HepG2 (cell line): Measurements from ENCODE around the gene SYNJ2. TPM values are rescaled to one million over a fixed set of nuclear protein-coding genes. Genes with fewer than 3 reads are reported as not detected.

Source experiments
- ELF3 ChIP-seq: IDR thresholded peaks from 2 replicates; pipeline ENCODE4 v1.6.1; 2016; ENCODE audit warnings: missing genetic modification reagents, missing compliant biosample characterization
- PAWR ChIP-seq: sonication (generic); formaldehyde crosslinking; IDR thresholded peaks from 2 replicates; pipeline ENCODE4 v1.4.0; 2020; ENCODE audit warnings: missing genetic modification reagents, mild to moderate bottlenecking, borderline replicate concordance
- POLR2G ChIP-seq: fragments of 200-400 bp; formaldehyde crosslinking; IDR thresholded peaks from 2 replicates; pipeline ENCODE4 v1.6.1; 2018; ENCODE audit warnings: mild to moderate bottlenecking, low read depth, low read length, moderate library complexity
- RAD21 ChIP-seq: fragments of 450-650 bp; formaldehyde crosslinking; IDR thresholded peaks from 2 replicates; pipeline ENCODE4 v1.5.0; 2020; ENCODE audit warnings: mild to moderate bottlenecking
- REL ChIP-seq: sonication (generic); formaldehyde crosslinking; conservative IDR thresholded peaks from 2 replicates; pipeline ENCODE4 v1.8.0; 2022; ENCODE audit warnings: mild to moderate bottlenecking, missing genetic modification reagents, moderate library complexity
- SNAPC2 ChIP-seq: sonication (generic); formaldehyde crosslinking; IDR thresholded peaks from 2 replicates; pipeline ENCODE4 v1.8.1; 2022; ENCODE audit warnings: mild to moderate bottlenecking, missing genetic modification reagents
- ZNF263 ChIP-seq: sonication (generic); formaldehyde crosslinking; IDR thresholded peaks from 2 replicates; pipeline ENCODE4 v1.4.0; 2020; ENCODE audit warnings: missing genetic modification reagents
- ZNF446 ChIP-seq: sonication (generic); formaldehyde crosslinking; IDR thresholded peaks from 2 replicates; pipeline ENCODE4 v1.5.0; 2020; ENCODE audit warnings: mild to moderate bottlenecking, missing genetic modification reagents
- ZNF776 ChIP-seq: sonication (generic); formaldehyde crosslinking; IDR thresholded peaks from 2 replicates; pipeline ENCODE4 v1.4.0; 2020; ENCODE audit warnings: mild to moderate bottlenecking, missing genetic modification reagents
- polyA plus RNA-seq, 8 experiments: library from polyadenylated mRNA; depleted of rRNA in 3 of 8; stranded (reverse) in 7 of 8; unstranded in 1 of 8; fragments of >200 nt; fragmentation: Illumina TruSeq in 4 of 8; extraction: Trizol in 4 of 8; gene quantifications; 2 replicates each; pipeline versions ENCODE4 v1.2.1 to v1.2.3, GENCODE V29; 2011 to 2016; ENCODE audit warnings: low read depth in 4 of 8, missing spikeins in 1 of 8, mixed read lengths in 1 of 8; ENCODE audit not compliant: insufficient read depth in 1 of 8
- total RNA-seq, 5 experiments: library from RNA; depleted of rRNA; stranded (reverse); fragments of >200 nt; fragmentation: Illumina TruSeq; extraction: Trizol; gene quantifications; 2 replicates each; pipeline ENCODE4 v1.2.3, GENCODE V29; 2016; ENCODE audit warnings: low read depth in 1 of 5
- TF ChIP-seq, protein P1 (sequence below): sonication (generic); formaldehyde crosslinking; IDR thresholded peaks from 2 replicates; pipeline ENCODE4 v1.8.0; 2022; ENCODE audit warnings: missing genetic modification reagents, mild to moderate bottlenecking, inconsistent platforms, borderline replicate concordance
- TF ChIP-seq, protein P2 (sequence below), 2 experiments: sonication (generic) in 1 of 2; formaldehyde crosslinking in 1 of 2; IDR thresholded peaks; 2 replicates each; pipeline versions ENCODE4 v1.6.1 to v1.9.0; 2014 to 2022; ENCODE audit warnings: antibody characterized with exemption in 1 of 2, borderline replicate concordance in 1 of 2, inconsistent platforms in 1 of 2, low read depth in 1 of 2, missing genetic modification reagents in 1 of 2
- TF ChIP-seq, protein P3 (sequence below): sonication (generic); formaldehyde crosslinking; IDR thresholded peaks from 2 replicates; pipeline ENCODE4 v1.4.0; 2020; ENCODE audit warnings: low read depth, missing genetic modification reagents
- TF ChIP-seq, protein P4 (sequence below), 2 experiments: sonication (generic) in 1 of 2; formaldehyde crosslinking in 1 of 2; IDR thresholded peaks; 2 replicates each; pipeline versions ENCODE4 v1.4.0 to v1.6.1; 2018 to 2020; ENCODE audit warnings: missing genetic modification reagents in 2 of 2, borderline replicate concordance in 1 of 2, low read depth in 1 of 2, mild to moderate bottlenecking in 1 of 2, missing biosample characterization in 1 of 2

The SYNJ2 gene
- total and polyA plus RNA-seq, 2 of the 13 experiments (the other 11 are each of a cell fraction or from before 2014, with no cell fraction given) = 39.1 to 57.6 TPM

DNA sequence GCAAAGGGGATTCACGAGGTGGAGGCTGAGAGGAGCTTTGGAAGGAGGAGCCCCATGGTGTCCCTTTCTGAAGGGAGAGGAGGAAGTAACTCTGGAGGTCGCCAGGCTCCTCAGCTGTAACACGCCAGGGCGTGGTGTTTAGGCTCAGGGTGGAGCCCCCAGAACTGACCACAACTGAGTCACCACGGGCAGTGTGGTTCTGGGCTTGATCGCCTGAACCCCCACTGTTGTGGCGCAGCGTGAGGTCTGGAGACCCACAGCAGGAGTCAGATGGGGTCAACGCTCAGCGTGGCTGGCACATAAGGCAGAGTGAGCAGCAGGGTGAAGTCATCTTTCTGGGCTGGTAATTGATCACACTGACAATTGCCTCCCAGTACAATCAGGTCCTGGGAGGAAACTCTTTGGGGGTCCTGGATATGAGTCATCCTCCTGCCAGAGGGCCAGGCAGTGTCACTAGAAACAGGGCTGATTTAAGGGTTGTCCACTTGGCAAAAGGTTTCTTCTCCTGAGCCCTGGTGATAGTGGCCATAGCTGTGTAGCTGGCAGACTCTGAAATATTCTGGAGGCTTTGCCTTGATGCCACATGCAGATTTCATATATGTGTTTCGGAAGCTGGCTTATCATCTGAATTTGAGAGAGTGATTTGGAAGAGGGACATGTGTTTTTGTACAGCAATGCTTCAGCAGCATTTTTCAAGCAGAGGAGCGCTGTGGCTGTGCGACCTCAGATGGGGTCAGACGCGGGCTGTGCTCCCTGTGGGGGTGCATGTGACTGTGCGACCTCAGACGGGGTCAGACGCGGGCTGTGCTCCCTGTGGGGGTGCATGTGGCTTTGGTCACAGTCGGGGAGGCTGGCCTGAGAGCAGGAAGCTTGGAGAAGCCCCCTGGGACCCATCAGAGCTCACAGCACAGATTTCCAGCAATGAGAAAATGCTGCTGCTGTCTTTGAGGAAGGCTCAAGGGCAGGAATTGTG lies 50.0 kb downstream of the SYNJ2 start (continued):
- TF ChIP-seq, protein P1, sequence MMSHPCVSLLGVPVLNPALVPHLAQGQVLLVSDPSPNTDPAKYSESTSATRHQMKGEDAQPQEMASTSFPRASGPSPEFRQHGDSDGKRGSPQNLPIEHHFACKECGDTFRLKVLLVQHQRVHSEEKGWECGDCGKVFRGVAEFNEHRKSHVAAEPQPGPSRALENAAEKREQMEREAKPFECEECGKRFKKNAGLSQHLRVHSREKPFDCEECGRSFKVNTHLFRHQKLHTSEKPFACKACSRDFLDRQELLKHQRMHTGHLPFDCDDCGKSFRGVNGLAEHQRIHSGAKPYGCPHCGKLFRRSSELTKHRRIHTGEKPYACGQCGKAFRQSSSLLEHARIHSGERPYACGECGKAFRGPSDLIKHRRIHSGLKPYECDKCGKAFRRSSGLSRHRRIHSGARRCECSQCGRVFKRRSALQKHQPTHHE (CRISPR knock-in tag) = no peak
- TF ChIP-seq, protein P2, sequence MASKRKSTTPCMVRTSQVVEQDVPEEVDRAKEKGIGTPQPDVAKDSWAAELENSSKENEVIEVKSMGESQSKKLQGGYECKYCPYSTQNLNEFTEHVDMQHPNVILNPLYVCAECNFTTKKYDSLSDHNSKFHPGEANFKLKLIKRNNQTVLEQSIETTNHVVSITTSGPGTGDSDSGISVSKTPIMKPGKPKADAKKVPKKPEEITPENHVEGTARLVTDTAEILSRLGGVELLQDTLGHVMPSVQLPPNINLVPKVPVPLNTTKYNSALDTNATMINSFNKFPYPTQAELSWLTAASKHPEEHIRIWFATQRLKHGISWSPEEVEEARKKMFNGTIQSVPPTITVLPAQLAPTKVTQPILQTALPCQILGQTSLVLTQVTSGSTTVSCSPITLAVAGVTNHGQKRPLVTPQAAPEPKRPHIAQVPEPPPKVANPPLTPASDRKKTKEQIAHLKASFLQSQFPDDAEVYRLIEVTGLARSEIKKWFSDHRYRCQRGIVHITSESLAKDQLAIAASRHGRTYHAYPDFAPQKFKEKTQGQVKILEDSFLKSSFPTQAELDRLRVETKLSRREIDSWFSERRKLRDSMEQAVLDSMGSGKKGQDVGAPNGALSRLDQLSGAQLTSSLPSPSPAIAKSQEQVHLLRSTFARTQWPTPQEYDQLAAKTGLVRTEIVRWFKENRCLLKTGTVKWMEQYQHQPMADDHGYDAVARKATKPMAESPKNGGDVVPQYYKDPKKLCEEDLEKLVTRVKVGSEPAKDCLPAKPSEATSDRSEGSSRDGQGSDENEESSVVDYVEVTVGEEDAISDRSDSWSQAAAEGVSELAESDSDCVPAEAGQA (IDR thresholded peaks at IDR 0.05; ENCODE audit: low read depth) = no peak
- TF ChIP-seq, protein P2 (CRISPR knock-in tag; IDR thresholded peaks at IDR 0.05; ENCODE audit: borderline replicate concordance) = no peak
- TF ChIP-seq RAD21 (CRISPR knock-in tag) = no peak
- TF ChIP-seq PAWR (CRISPR knock-in tag) = no peak
- peak; percentile 26; the same call in 1 of the 2 replicates for TF ChIP-seq POLR2G
- no peak for TF ChIP-seq ZNF776 (CRISPR knock-in tag)
- TF ChIP-seq, protein P3, sequence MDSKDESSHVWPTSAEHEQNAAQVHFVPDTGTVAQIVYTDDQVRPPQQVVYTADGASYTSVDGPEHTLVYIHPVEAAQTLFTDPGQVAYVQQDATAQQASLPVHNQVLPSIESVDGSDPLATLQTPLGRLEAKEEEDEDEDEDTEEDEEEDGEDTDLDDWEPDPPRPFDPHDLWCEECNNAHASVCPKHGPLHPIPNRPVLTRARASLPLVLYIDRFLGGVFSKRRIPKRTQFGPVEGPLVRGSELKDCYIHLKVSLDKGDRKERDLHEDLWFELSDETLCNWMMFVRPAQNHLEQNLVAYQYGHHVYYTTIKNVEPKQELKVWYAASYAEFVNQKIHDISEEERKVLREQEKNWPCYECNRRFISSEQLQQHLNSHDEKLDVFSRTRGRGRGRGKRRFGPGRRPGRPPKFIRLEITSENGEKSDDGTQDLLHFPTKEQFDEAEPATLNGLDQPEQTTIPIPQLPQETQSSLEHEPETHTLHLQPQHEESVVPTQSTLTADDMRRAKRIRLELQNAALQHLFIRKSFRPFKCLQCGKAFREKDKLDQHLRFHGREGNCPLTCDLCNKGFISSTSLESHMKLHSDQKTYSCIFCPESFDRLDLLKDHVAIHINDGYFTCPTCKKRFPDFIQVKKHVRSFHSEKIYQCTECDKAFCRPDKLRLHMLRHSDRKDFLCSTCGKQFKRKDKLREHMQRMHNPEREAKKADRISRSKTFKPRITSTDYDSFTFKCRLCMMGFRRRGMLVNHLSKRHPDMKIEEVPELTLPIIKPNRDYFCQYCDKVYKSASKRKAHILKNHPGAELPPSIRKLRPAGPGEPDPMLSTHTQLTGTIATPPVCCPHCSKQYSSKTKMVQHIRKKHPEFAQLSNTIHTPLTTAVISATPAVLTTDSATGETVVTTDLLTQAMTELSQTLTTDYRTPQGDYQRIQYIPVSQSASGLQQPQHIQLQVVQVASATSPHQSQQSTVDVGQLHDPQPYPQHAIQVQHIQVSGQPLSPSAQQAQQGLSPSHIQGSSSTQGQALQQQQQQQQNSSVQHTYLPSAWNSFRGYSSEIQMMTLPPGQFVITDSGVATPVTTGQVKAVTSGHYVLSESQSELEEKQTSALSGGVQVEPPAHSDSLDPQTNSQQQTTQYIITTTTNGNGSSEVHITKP (CRISPR knock-in tag) = no peak
- TF ChIP-seq SNAPC2 (CRISPR knock-in tag) = no peak
- peak; percentile 87 for TF ChIP-seq ZNF263 (CRISPR knock-in tag)
- no peak for TF ChIP-seq REL (CRISPR knock-in tag)
- TF ChIP-seq, protein P4, sequence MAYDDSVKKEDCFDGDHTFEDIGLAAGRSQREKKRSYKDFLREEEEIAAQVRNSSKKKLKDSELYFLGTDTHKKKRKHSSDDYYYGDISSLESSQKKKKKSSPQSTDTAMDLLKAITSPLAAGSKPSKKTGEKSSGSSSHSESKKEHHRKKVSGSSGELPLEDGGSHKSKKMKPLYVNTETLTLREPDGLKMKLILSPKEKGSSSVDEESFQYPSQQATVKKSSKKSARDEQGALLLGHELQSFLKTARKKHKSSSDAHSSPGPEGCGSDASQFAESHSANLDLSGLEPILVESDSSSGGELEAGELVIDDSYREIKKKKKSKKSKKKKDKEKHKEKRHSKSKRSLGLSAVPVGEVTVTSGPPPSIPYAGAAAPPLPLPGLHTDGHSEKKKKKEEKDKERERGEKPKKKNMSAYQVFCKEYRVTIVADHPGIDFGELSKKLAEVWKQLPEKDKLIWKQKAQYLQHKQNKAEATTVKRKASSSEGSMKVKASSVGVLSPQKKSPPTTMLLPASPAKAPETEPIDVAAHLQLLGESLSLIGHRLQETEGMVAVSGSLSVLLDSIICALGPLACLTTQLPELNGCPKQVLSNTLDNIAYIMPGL (CRISPR knock-in tag; IDR thresholded peaks at IDR 0.05; ENCODE audit: borderline replicate concordance in 1 of 2, low read depth in 1 of 2) = no peak
- TF ChIP-seq ZNF446 = no peak
- TF ChIP-seq ELF3 (CRISPR knock-in tag) = no peak
